NCI-H510A (cell line): ENCODE measurements around the gene RNU4-1.
"Not testable (repeated sequence)": the region's sequence is repeated elsewhere in the genome, so short reads cannot be mapped to it uniquely, and the experiment has no call there.

Experiments
- DNase-seq: peaks from one replicate; lab custom pipeline; 2025; lab: John Stamatoyannopoulos, UW

Gene RNU4-1

DNA sequence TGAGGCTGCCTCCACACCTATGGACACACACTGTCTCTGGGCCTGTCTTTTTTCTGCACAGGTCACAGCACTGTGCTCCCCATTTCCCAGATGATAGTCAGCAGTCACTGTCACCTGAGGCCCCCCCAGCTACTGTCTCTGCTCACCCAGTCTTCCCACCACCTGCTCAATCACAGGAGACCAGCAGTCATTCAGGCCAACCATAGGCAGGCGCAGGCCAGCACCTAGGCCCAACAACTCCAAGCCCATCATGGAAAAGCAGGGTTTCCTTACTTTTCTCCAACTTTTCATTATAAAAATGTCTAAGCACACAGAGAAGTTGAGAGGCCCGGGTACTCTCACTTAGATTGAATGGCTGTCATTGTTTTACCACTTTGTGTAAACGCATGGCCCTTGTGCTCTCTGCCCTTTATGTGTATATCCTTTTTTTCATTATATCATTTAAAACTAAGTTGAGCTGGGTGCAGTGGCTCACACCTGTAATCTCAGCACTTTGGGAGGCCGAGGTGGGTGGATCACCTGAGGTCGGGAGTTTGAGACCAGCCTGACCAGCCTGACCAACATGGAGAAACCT, 34.6 kb downstream of the RNU4-1 start:
- DNase-seq, result no peak

- no peak for DNase-seq
Observed at GRCh38 chr12:120257041-120257821, 35.8 kb downstream of the RNU4-1 start.

DNA sequence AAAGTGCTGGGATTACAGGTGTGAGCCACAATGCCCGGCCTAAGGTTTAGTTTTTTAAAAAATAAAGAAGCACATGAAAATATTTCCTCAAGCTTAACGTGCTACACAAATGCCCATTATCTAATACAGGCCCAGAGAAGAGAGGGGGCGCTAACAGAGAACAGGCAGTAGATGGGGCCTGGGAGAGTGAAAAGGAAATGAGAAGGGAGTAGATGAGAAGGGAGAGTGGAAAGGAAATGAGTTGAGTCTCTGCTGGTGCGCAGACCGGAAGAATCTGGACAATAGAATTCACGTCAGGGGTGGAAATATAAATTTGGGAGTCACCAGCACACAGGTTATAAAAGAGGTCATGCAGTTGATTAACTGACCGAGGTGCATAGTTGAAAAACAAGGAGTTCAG, 38.2 kb downstream of the RNU4-1 start:
- no peak for DNase-seq

GRCh38 chr12:120253313-120253712, 39.7 kb downstream of the RNU4-1 start:
- DNase-seq, result not testable (repeated sequence)

- no peak for DNase-seq
Observed at GRCh38 chr12:120252071-120252906, 40.7 kb downstream of the RNU4-1 start.

GRCh38 chr12:120251364-120252070, 41.5 kb downstream of the RNU4-1 start:
- not testable (repeated sequence) for DNase-seq

- DNase-seq, result no peak
Observed at GRCh38 chr12:120249875-120250795, 42.9 kb downstream of the RNU4-1 start.

- DNase-seq, result no peak
Observed at GRCh38 chr12:120249266-120249874, 43.7 kb downstream of the RNU4-1 start.

GRCh38 chr12:120247621-120248030, 45.4 kb downstream of the RNU4-1 start:
- DNase-seq, result no peak

DNA sequence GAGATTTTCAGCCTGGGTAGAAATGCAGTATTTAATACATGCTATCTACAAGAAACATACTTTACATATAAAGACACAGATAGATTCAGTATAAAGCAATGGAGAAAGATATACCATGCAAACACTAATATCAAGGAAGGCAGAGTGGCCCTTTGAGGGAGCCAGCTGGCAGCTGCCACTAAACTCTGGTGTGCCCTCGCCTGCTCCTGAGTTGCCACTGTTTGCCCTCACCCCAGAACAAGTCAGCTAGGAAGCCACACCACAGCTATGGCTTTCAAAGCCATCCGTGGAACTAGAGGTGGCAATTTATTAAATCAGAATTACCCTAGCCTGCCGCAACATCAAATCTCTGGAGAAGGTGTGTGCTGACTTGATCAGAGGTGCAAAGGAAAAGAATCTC, 45.9 kb downstream of the RNU4-1 start:
- DNase-seq, result no peak

DNA sequence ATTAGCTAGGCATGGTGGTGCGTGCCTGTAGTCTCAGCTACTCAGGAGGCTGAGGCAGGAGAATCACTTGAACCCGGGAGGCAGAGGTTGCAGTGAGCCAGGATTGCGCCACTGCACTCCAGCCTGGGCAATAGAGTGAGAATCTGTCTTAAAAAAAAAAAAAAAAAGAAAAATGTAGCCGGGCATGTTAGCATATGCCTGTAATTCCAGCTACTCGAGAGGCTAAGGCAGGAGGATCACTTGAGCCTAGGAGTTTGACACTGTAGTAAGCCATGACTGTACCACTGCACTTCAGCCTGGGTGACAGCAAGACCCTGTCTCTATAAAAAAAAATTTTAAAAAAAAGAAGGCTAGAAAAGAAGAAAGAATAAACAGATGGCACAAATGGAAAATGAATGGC, 46.3 kb downstream of the RNU4-1 start:
- DNase-seq, result not testable (repeated sequence)
